Measurements from ENCODE around the gene THEMIS.
"Not testable (repeated sequence)": the region's sequence is repeated elsewhere in the genome, so short reads cannot be mapped to it uniquely, and the experiment has no call there.

Gene THEMIS

GRCh38 chr6:127893541-127893940 lies 7.3 kb downstream of the THEMIS start:
- DNase-seq (ENCODE audit: low read depth) = no peak
- no peak overlapping the region for H3K4me3 ChIP-seq (ENCODE audit: low read length)
- no peak for TF ChIP-seq CTCF (conservative IDR thresholded peaks at IDR 0.05; ENCODE audit: low read length)

- no peak for TF ChIP-seq CTCF (conservative IDR thresholded peaks at IDR 0.05; ENCODE audit: low read length)
- H3K4me3 ChIP-seq (ENCODE audit: low read length) = no peak overlapping the region
- DNase-seq (ENCODE audit: low read depth) = no peak
These were observed 9.0 kb downstream of the THEMIS start for GRCh38 chr6:127891731-127892326.

- no peak for DNase-seq (ENCODE audit: low read depth)
- no peak for TF ChIP-seq CTCF (conservative IDR thresholded peaks at IDR 0.05; ENCODE audit: low read length)
- H3K4me3 ChIP-seq (ENCODE audit: low read length) = no peak overlapping the region
These were observed 14.3 kb downstream of the THEMIS start for GRCh38 chr6:127886603-127887002.

- no peak overlapping the region for H3K4me3 ChIP-seq (ENCODE audit: low read length)
- no peak for DNase-seq (ENCODE audit: low read depth)
- TF ChIP-seq CTCF (conservative IDR thresholded peaks at IDR 0.05; ENCODE audit: low read length) = no peak
These were observed 16.7 kb downstream of the THEMIS start for GRCh38 chr6:127884134-127884533.

- not testable (repeated sequence) for H3K4me3 ChIP-seq (ENCODE audit: low read length); DNase-seq (ENCODE audit: low read depth)
These were observed 18.9 kb downstream of the THEMIS start for GRCh38 chr6:127881949-127882348.

GRCh38 chr6:127880429-127880828 lies 20.4 kb downstream of the THEMIS start:
- no peak for DNase-seq (ENCODE audit: low read depth)
- TF ChIP-seq CTCF (conservative IDR thresholded peaks at IDR 0.05; ENCODE audit: low read length) = no peak

GRCh38 chr6:127879685-127880084 lies 21.2 kb downstream of the THEMIS start:
- DNase-seq (ENCODE audit: low read depth) = peak; percentile 40
- TF ChIP-seq CTCF (conservative IDR thresholded peaks at IDR 0.05; ENCODE audit: low read length) = no peak
- peak overlapping the region; percentile 5; the same call in 1 of the 2 replicates for H3K4me3 ChIP-seq (ENCODE audit: low read length)

More at GRCh38 chr6:127880429-127880828, 20.4 kb downstream of the THEMIS start:
- H3K4me3 ChIP-seq (ENCODE audit: low read length) = no peak overlapping the region

- H3K4me3 ChIP-seq (ENCODE audit: low read length) = no peak overlapping the region
- no peak for TF ChIP-seq CTCF (conservative IDR thresholded peaks at IDR 0.05; ENCODE audit: low read length)
- DNase-seq (ENCODE audit: low read depth) = no peak
These were observed 22.7 kb downstream of the THEMIS start for GRCh38 chr6:127878115-127878514.

Data from AG10803 (cell line).